HepG2 (cell line): Measurements from ENCODE around the gene SS18L1. TPM values are rescaled to one million over a fixed set of nuclear protein-coding genes. Genes with fewer than 3 reads are reported as not detected.
A peak's percentile ranks its signal among the peaks of the same experiment; 100 is the strongest.

Experiments used
- BCLAF1 ChIP-seq: fragments of 450-650 bp; IDR thresholded peaks from 2 replicates; pipeline ENCODE4 v1.6.1; 2017; ENCODE audit warnings: mild to moderate bottlenecking
- CENPX ChIP-seq: sonication (generic); formaldehyde crosslinking; IDR thresholded peaks from 2 replicates; pipeline ENCODE4 v1.9.0; 2021; ENCODE audit warnings: mild to moderate bottlenecking, missing genetic modification reagents, moderate library complexity
- E2F1 ChIP-seq: sonication (generic); formaldehyde crosslinking; IDR thresholded peaks from 2 replicates; pipeline ENCODE4 v1.5.0; 2020; ENCODE audit warnings: missing genetic modification reagents
- NR2F6 ChIP-seq, 2 experiments: IDR thresholded peaks; 2 replicates each; pipeline ENCODE4 v1.6.1; 2016; ENCODE audit warnings: antibody characterized with exemption in 1 of 2, mild to moderate bottlenecking in 1 of 2
- PREB ChIP-seq: sonication (generic); formaldehyde crosslinking; IDR thresholded peaks from 2 replicates; pipeline ENCODE4 v1.4.0; 2020; ENCODE audit warnings: missing genetic modification reagents
- SMAD3 ChIP-seq: sonication (generic); formaldehyde crosslinking; IDR thresholded peaks from 2 replicates; pipeline ENCODE4 v1.4.0; 2020; ENCODE audit warnings: missing genetic modification reagents
- STAT5B ChIP-seq: sonication (generic); formaldehyde crosslinking; IDR thresholded peaks from 2 replicates; pipeline ENCODE4 v1.4.0; 2020; ENCODE audit warnings: missing genetic modification reagents
- ZGPAT ChIP-seq: IDR thresholded peaks from 2 replicates; pipeline ENCODE4 v1.6.1; 2016; ENCODE audit warnings: mild to moderate bottlenecking
- ZNF280D ChIP-seq: sonication (generic); formaldehyde crosslinking; IDR thresholded peaks from 2 replicates; pipeline ENCODE4 v1.5.1; 2020; ENCODE audit warnings: mild to moderate bottlenecking, missing genetic modification reagents
- ZNF34 ChIP-seq: sonication (generic); formaldehyde crosslinking; IDR thresholded peaks from 2 replicates; pipeline ENCODE4 v1.4.0; 2020; ENCODE audit warnings: mild to moderate bottlenecking, missing genetic modification reagents, borderline replicate concordance
- ZSCAN12 ChIP-seq: sonication (generic); formaldehyde crosslinking; IDR thresholded peaks from 2 replicates; pipeline ENCODE4 v1.9.0; 2021; ENCODE audit warnings: mild to moderate bottlenecking, missing genetic modification reagents
- polyA plus RNA-seq, 8 experiments: library from polyadenylated mRNA; depleted of rRNA in 3 of 8; stranded (reverse) in 7 of 8; unstranded in 1 of 8; fragments of >200 nt; fragmentation: Illumina TruSeq in 4 of 8; extraction: Trizol in 4 of 8; gene quantifications; 2 replicates each; pipeline versions ENCODE4 v1.2.1 to v1.2.3, GENCODE V29; 2011 to 2016; ENCODE audit warnings: low read depth in 4 of 8, missing spikeins in 1 of 8, mixed read lengths in 1 of 8; ENCODE audit not compliant: insufficient read depth in 1 of 8
- total RNA-seq, 5 experiments: library from RNA; depleted of rRNA; stranded (reverse); fragments of >200 nt; fragmentation: Illumina TruSeq; extraction: Trizol; gene quantifications; 2 replicates each; pipeline ENCODE4 v1.2.3, GENCODE V29; 2016; ENCODE audit warnings: low read depth in 1 of 5

The SS18L1 gene
- total and polyA plus RNA-seq, 2 of the 13 experiments (the other 11 are each of a cell fraction or from before 2014, with no cell fraction given), result 17.8 to 27.6 TPM

- TF ChIP-seq ZNF34 (CRISPR knock-in tag), result peak; percentile 87; the same call in 1 of the 2 replicates
- TF ChIP-seq E2F1 (CRISPR knock-in tag), result peak; percentile 85
- TF ChIP-seq STAT5B, result peak; percentile 45
- TF ChIP-seq BCLAF1, result no peak
- no peak for TF ChIP-seq CENPX (CRISPR knock-in tag)
- TF ChIP-seq NR2F6 (IDR thresholded peaks at IDR 0.05), result no peak
- TF ChIP-seq NR2F6 (CRISPR knock-in tag; IDR thresholded peaks at IDR 0.05), result peak; percentile 79
- TF ChIP-seq ZGPAT (CRISPR knock-in tag), result peak; percentile 99
- peak; percentile 93 for TF ChIP-seq ZSCAN12
- peak; percentile 96; the same call in 1 of the 2 replicates for TF ChIP-seq SMAD3 (CRISPR knock-in tag)
- TF ChIP-seq ZNF280D (CRISPR knock-in tag), result peak; percentile 99
- TF ChIP-seq PREB (CRISPR knock-in tag), result peak; percentile 94
Observed at GRCh38 chr20:62182469-62183425, 39.2 kb downstream of the SS18L1 start, which contains the start of gene MTG2 (continued).
